Kidney (tissue), 14 donors: Measurements from ENCODE around the gene C15orf61. TPM values are rescaled to one million over a fixed set of nuclear protein-coding genes. Genes with fewer than 3 reads are reported as not detected.

Experiments used
- DNase-seq, 5 donors: peaks; one replicate each; pipeline ENCODE4 v3.0.0-alpha.2; 2013 to 2020
- FAIRE-seq: peaks from 2 replicates; lab custom pipeline; 2012; peaks lifted over from hg19 to GRCh38; lab: Jason Lieb, UNC
- H3K27ac ChIP-seq, 2 donors: one replicate each; pipeline ENCODE4 v1.7.0; 2013; ENCODE audit warnings: low read depth in 2 of 2, low read length in 2 of 2, inconsistent platforms in 1 of 2
- H3K27me3 ChIP-seq: one replicate; pipeline ENCODE4 v1.7.1; 2013; ENCODE audit warnings: low read length, inconsistent platforms; ENCODE audit not compliant: control insufficient read depth, insufficient read depth
- H3K36me3 ChIP-seq, 3 donors: one replicate each; pipeline versions ENCODE4 v1.7.0 to v1.7.1; 2013; ENCODE audit warnings: low read length in 3 of 3, control low read depth in 1 of 3, inconsistent platforms in 1 of 3; ENCODE audit not compliant: insufficient read depth in 3 of 3, control insufficient read depth in 2 of 3
- H3K4me1 ChIP-seq, 3 donors: one replicate each; pipeline versions ENCODE4 v1.7.0 to v1.7.1; 2013; ENCODE audit warnings: low read length in 3 of 3, inconsistent platforms in 1 of 3, low read depth in 1 of 3; ENCODE audit not compliant: control insufficient read depth in 2 of 3, insufficient read depth in 2 of 3
- H3K4me3 ChIP-seq, 3 donors: one replicate each; pipeline versions ENCODE4 v1.7.0 to v1.8.1; 2013; ENCODE audit warnings: low read length in 3 of 3, control low read depth in 1 of 3, inconsistent platforms in 1 of 3
- H3K9ac ChIP-seq, 3 donors: one replicate each; pipeline versions ENCODE4 v1.7.0 to v1.7.1; 2013; ENCODE audit warnings: low read length in 3 of 3, control low read depth in 1 of 3, inconsistent platforms in 1 of 3
- H3K9me3 ChIP-seq, 3 donors: one replicate each; pipeline versions ENCODE4 v1.7.0 to v1.7.1; 2013; ENCODE audit warnings: low read length in 3 of 3, control low read depth in 1 of 3, inconsistent platforms in 1 of 3; ENCODE audit not compliant: control insufficient read depth in 2 of 3, insufficient read depth in 1 of 3
- intact Hi-C: fragments of 100-400 bp; cut with DNase I; formaldehyde crosslinking; loops from one replicate; pipeline ENCODE4 v1.11.1; 2022
- polyA plus RNA-seq: library from polyadenylated mRNA; stranded (reverse); fragments of 350-450 nt; fragmentation: Illumina TruSeq; extraction: RNeasy Lipid Tissue Mini Kit (QIAGEN cat#74804); gene quantifications from one replicate; pipeline ENCODE4 v1.2.3, GENCODE V29; 2014; ENCODE audit warnings: low read depth, low replicate concordance; ENCODE audit not compliant: insufficient read depth
- total RNA-seq: library from RNA; stranded (reverse); fragmentation: NEBNext Ultra II Directional; extraction: Animal tissue kit (Norgen Biotek cat#: 25700); gene quantifications from one replicate; pipeline ENCODE4 v1.2.1, GENCODE V29; 2021
- TF ChIP-seq, protein P1 (sequence below): IDR thresholded peaks from 3 replicates; pipeline ENCODE4 v1.5.1; 2012; ENCODE audit warnings: mild to moderate bottlenecking, moderate library complexity, borderline replicate concordance; ENCODE audit not compliant: insufficient read depth; ENCODE audit errors: extremely low read depth
- donor health status: control.
- donor health status: control.
- donor health status: control.
- donor health status: control.
- donor health status: control.
- donor health status: DM: yes; HTN: yes; CAD: no.
- donor health status: Normal renal cell carcinoma (clear cell type).

C15orf61 gene
- total and polyA plus RNA-seq, 2 donors from 2014 or later = 5.5 to 8.7 TPM

DNA sequence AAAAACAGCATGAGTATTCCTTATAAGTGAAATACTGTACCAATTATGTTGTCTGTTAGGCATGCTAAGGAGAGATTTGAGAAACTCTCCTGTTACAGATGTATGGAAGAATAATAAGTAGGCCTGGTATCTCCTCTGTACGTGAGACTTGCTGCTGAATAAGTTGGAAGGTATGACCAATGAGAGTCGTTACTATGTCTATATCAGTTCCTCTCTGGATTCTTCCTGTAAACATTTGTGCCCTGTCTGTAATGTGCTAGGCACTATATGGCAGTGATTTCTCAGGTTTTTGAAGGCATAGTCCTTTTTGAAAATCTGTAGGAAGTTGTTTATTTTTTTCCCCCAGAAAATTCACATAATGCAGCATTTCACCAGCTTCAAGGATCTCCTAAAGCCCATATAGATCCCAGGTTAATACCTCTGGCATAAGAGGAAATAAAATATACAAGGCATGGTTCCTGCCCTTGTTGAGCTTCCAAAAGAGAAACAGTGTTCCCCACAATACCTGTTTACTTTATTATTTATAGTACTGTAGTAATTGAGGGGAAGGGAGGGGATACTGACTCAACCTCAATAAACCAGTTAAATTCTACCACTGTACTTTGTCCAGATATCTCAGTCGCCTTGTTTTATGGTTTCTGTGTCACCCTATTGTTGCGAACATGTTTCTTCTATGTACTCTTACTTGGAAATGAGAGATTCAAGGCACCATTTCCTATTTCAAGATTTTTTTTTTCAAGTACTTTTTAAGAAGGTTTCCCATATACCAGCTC is 50.1 kb downstream of the C15orf61 start:
- H3K27me3 ChIP-seq = no peaks in the 10 kb centered on the region
- intact Hi-C loops = no loop called here
- H3K9me3 ChIP-seq = no peaks in the 10 kb centered on the region
- H3K9ac ChIP-seq = no peak overlapping the region
- no peaks in the 10 kb centered on the region for H3K36me3 ChIP-seq
- H3K27ac ChIP-seq = no peak overlapping the region
- no peaks in the 10 kb centered on the region for H3K4me1 ChIP-seq
- TF ChIP-seq, protein P1, sequence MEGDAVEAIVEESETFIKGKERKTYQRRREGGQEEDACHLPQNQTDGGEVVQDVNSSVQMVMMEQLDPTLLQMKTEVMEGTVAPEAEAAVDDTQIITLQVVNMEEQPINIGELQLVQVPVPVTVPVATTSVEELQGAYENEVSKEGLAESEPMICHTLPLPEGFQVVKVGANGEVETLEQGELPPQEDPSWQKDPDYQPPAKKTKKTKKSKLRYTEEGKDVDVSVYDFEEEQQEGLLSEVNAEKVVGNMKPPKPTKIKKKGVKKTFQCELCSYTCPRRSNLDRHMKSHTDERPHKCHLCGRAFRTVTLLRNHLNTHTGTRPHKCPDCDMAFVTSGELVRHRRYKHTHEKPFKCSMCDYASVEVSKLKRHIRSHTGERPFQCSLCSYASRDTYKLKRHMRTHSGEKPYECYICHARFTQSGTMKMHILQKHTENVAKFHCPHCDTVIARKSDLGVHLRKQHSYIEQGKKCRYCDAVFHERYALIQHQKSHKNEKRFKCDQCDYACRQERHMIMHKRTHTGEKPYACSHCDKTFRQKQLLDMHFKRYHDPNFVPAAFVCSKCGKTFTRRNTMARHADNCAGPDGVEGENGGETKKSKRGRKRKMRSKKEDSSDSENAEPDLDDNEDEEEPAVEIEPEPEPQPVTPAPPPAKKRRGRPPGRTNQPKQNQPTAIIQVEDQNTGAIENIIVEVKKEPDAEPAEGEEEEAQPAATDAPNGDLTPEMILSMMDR = no peak
- no peak for DNase-seq
- no peak overlapping the region for H3K4me3 ChIP-seq
- FAIRE-seq = no peak

DNA sequence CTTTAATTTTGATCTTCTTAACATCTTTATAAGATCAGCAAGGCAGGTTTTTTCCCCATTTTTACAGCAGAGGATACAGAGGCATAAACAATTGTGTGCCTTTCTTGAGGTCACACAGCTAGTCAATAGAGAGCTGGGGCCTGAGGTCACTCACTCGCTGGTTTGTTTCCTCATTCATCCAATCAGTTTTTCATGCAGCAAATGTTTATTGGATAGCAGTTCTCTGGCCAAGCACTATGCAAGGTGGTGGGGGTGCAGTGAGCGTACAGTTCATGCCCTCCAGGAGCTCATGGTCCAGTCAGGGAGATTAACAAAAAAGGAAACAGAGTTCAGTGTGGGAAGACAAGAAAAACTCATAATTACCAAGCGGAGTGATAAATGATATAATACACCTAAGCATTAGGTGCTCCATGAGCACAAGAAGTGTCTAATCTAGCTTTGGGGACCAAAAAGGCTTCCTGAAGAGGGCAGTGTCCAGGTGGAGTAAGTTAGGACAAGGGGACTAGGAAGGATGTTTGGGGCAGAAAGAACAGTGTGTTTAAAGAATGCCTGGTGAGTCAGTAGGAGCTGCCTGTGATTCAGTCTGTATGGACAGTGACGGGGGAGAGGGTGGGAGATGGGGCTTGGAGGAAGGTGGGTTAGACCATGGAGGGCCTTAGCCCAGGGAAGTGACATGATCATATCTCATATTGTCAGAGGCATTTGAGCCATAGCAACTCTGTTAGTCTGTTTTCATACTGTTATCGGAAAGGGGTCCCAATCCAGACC is 50.9 kb downstream of the C15orf61 start:
- H3K9ac ChIP-seq = no peak overlapping the region

DNA sequence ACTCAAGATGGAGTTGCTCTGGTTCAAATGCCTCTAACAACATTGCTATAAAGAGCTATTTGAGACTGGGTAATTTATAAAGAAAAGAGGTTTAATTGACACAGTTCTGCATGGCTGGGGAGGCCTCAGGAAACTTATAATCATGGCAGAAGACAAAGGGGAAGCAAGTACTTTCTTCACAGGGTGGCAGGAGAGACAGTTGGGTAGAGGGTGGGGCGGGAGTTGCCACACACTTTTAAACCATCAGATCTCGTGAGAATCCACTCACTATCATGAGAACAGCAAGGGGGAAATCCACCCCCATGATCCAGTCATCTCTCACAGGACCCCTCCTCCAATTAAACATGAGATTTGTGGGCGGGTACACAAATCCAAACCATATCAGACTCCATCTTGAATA is 52.3 kb downstream of the C15orf61 start:
- Histone ChIP-seq H3K27me3 (no peaks in the 10 kb centered on the region), H3K27ac (no peak overlapping the region), H3K4me3 (no peak overlapping the region), H3K36me3 (no peaks in the 10 kb centered on the region), H3K9ac (no peak overlapping the region), H3K4me1 (no peaks in the 10 kb centered on the region), H3K9me3 (no peaks in the 10 kb centered on the region)
- DNase-seq = no peak
- no peak for FAIRE-seq
- intact Hi-C loops = no loop called here
- TF ChIP-seq, protein P1 = no peak

More for the DNA sequence above, 50.9 kb downstream of the C15orf61 start:
- no peak for DNase-seq
- no peaks in the 10 kb centered on the region for H3K27me3 ChIP-seq
- TF ChIP-seq, protein P1 = no peak
- no peaks in the 10 kb centered on the region for H3K4me1 ChIP-seq
- no peaks in the 10 kb centered on the region for H3K9me3 ChIP-seq
- no peak overlapping the region for H3K4me3 ChIP-seq
- intact Hi-C loops = no loop called here
- H3K36me3 ChIP-seq = no peaks in the 10 kb centered on the region
- no peak for FAIRE-seq
- H3K27ac ChIP-seq = no peak overlapping the region
